CD8-positive, alpha-beta memory T cell (primary cell): ENCODE measurements around the gene ALKBH3. TPM values are rescaled to one million over a fixed set of nuclear protein-coding genes. Genes with fewer than 3 reads are reported as not detected.

Experiments used
- CTCF ChIA-PET: fragments of 350-600 bp; sonication (Branson Sonifier 250); formaldehyde crosslinking; loops from one replicate; lab custom pipeline; 2021; ENCODE audit warnings: antibody characterized with exemption; lab: Charles Lee
- POLR2A ChIA-PET: fragments of 350-600 bp; sonication (Branson Sonifier 250); formaldehyde crosslinking; loops from one replicate; lab custom pipeline; 2021; ENCODE audit warnings: antibody characterized with exemption; lab: Charles Lee
- DNase-seq, 5 donors: peaks; one replicate each; pipeline versions ENCODE4 v3.0.0 to v3.0.0-alpha.2; 2020 to 2022; ENCODE audit warnings: mixed read lengths in 1 of 5
- H3K27ac ChIP-seq: one replicate; pipeline ENCODE4 v1.7.0; 2013; ENCODE audit warnings: low read depth, mild to moderate bottlenecking, low read length, moderate library complexity
- H3K27me3 ChIP-seq: 2 replicates; pipeline ENCODE4 v1.7.0; 2013; ENCODE audit warnings: low read length, mild to moderate bottlenecking; ENCODE audit not compliant: insufficient read depth, poor library complexity, severe bottlenecking
- H3K36me3 ChIP-seq: 2 replicates; pipeline ENCODE4 v1.7.0; 2013; ENCODE audit warnings: mild to moderate bottlenecking, low read length, moderate library complexity; ENCODE audit not compliant: insufficient read depth
- H3K4me1 ChIP-seq: 2 replicates; pipeline ENCODE4 v1.7.0; 2013; ENCODE audit warnings: mild to moderate bottlenecking, low read length, moderate library complexity; ENCODE audit not compliant: insufficient read depth
- H3K4me3 ChIP-seq: 2 replicates; pipeline ENCODE4 v1.7.0; 2013; ENCODE audit warnings: mild to moderate bottlenecking, low read length
- H3K9me3 ChIP-seq: 2 replicates; pipeline ENCODE4 v1.7.0; 2013; ENCODE audit warnings: mild to moderate bottlenecking, low read length
- H3K27ac Mint-ChIP-seq, 8 donors: one replicate each; pipeline ENCODE4 v1.8.0; 2020 to 2021; ENCODE audit warnings: mixed read lengths in 8 of 8, mild to moderate bottlenecking in 6 of 8, inconsistent platforms in 3 of 8, moderate library complexity in 3 of 8
- H3K27me3 Mint-ChIP-seq, 2 donors: one replicate each; pipeline ENCODE4 v1.8.0; 2020 to 2021; ENCODE audit warnings: mixed read lengths in 2 of 2, mild to moderate bottlenecking in 1 of 2, moderate library complexity in 1 of 2
- H3K36me3 Mint-ChIP-seq, 3 donors: one replicate each; pipeline ENCODE4 v1.8.0; 2020 to 2021; ENCODE audit warnings: mixed read lengths in 3 of 3, inconsistent platforms in 1 of 3, mild to moderate bottlenecking in 1 of 3
- H3K4me1 Mint-ChIP-seq, 3 donors: one replicate each; pipeline ENCODE4 v1.8.0; 2020 to 2021; ENCODE audit warnings: mixed read lengths in 3 of 3, inconsistent platforms in 1 of 3, mild to moderate bottlenecking in 1 of 3
- H3K4me3 Mint-ChIP-seq, 7 donors: one replicate each; pipeline ENCODE4 v1.8.0; 2020 to 2021; ENCODE audit warnings: mixed read lengths in 7 of 7, mild to moderate bottlenecking in 6 of 7, moderate library complexity in 4 of 7, inconsistent platforms in 2 of 7
- H3K9me3 Mint-ChIP-seq, 5 donors: one replicate each; pipeline ENCODE4 v1.8.0; 2020 to 2022; ENCODE audit warnings: mixed read lengths in 5 of 5, mild to moderate bottlenecking in 3 of 5, moderate library complexity in 2 of 5, inconsistent platforms in 1 of 5
- polyA plus RNA-seq: library from polyadenylated mRNA; unstranded; fragments of 300-500 nt; fragmentation: Illumina TruSeq; gene quantifications from one replicate; pipeline ENCODE4 v1.2.3, GENCODE V29; 2021
- total RNA-seq, 2 experiments: library from RNA; stranded (reverse); gene quantifications; one replicate each; pipeline ENCODE4 v1.2.3, GENCODE V29; 2021

ALKBH3 gene
- total and polyA plus RNA-seq, 3 experiments from 2014 or later, result 38.3 to 51.5 (median 51.1) TPM

DNA sequence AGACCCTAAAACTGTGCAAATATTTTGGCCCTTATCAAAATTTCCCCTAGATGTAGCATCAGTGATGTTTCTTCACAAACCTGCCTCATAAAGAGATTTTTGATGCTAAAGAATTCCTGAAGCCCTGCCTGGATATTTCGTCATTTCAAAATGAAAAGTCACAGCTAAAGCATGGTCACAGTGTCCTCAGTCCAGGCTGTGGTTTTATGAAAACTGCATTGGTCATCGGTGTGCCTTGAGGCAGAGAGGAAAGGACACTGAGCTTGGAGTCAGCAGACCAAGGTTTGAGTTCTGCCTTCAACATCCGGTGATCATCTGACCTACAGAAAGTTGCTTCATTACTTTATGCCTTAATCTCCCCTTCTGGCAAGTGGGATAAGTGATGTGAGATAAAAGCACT is 34.8 kb upstream of the ALKBH3 start:
- ChIA-PET CTCF (no interaction called here), POLR2A (no interaction called here)
- Mint-ChIP-seq H3K27me3 (no peaks in the 10 kb centered on the region), H3K4me1 (peaks cover 0 to 6% (median 2%) of the 10 kb centered on the region in 3 donors), H3K9me3 (no peaks in the 10 kb centered on the region), H3K36me3 (peaks cover 9 to 12% (median 9%) of the 10 kb centered on the region in 3 donors), H3K27ac (no peak overlapping the region), H3K4me3 (no peak overlapping the region)
- H3K4me3 ChIP-seq, result no peak overlapping the region
- H3K36me3 ChIP-seq, result no peaks in the 10 kb centered on the region
- no peaks in the 10 kb centered on the region for H3K4me1 ChIP-seq
- no peak for DNase-seq
- no peaks in the 10 kb centered on the region for H3K27me3 ChIP-seq
- H3K9me3 ChIP-seq, result no peaks in the 10 kb centered on the region
- H3K27ac ChIP-seq, result no peak overlapping the region

DNA sequence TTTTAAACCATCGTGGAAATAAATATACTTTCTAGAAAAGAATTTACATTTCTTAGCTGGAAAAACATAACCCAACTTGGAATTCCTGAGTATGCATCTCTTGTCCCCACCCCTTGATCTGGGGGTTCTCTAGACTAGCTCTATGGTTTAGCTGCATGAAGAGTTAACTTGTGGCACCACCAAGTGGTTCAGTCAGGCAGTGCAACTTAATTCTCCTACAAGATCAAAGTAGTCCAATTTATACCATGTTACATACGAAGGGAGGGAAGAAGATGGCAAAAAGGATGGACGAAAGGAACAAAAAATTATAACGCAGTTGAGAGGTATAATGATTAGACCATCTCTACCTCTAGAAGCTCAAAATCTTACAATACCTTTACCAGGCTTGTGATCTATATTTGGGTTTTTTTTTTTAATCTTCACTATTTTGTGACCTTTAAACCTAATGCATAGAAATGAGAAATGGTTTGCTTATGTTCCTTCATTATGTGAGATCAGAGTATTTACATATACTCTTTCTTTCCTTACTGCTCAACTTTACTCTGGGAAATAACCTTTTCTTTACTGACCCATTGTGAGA is 28.5 kb upstream of the ALKBH3 start:
- Histone ChIP-seq H3K36me3 (no peaks in the 10 kb centered on the region), H3K27ac (no peak overlapping the region), H3K9me3 (no peaks in the 10 kb centered on the region), H3K4me3 (no peak overlapping the region), H3K27me3 (no peaks in the 10 kb centered on the region), H3K4me1 (no peaks in the 10 kb centered on the region)
- Mint-ChIP-seq H3K27ac (peak overlapping the region in 1 of 8 donors; percentile 50), H3K36me3 (peaks cover 0 to 23% (median 5%) of the 10 kb centered on the region in 3 donors), H3K9me3 (no peaks in the 10 kb centered on the region), H3K4me1 (peaks cover 0 to 6% (median 2%) of the 10 kb centered on the region in 3 donors), H3K4me3 (no peak overlapping the region), H3K27me3 (no peaks in the 10 kb centered on the region)
- ChIA-PET POLR2A (no interaction called here), CTCF (interaction anchor here (0.6 to 1.5 kb wide), 7 partner anchors 8 to 36 kb away, joined by 3 to 9 read pairs (median 3); no protein-coding TSS in a partner anchor)
- DNase-seq, result peak; percentile 3 to 59 (median 19)

DNA sequence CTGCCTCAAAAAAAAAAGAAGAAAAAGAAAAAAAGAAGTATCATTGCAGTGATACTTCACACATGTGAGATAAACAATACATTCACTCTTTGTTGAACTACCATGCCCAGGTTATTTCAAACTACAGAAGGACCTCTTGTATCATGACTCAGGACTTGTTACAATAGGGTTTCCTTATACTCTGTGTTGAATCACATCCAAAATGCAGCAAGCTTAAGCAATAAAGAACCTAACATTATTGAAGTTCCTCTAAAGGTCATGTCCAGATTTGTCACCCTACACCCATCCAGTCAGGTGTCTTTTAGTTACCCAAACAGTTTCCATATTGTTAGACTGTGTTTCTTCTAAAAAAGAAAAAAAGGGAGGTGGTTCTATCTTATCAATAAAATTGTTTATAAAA is 26.9 kb upstream of the ALKBH3 start:
- H3K27ac ChIP-seq, result no peak overlapping the region
- no peaks in the 10 kb centered on the region for H3K36me3 ChIP-seq
- H3K4me1 ChIP-seq, result no peaks in the 10 kb centered on the region
- no peak overlapping the region for H3K4me3 Mint-ChIP-seq
- peaks cover 0 to 23% (median 3%) of the 10 kb centered on the region in 3 donors for H3K36me3 Mint-ChIP-seq
- peaks cover 0 to 6% (median 2%) of the 10 kb centered on the region in 3 donors for H3K4me1 Mint-ChIP-seq
- ChIA-PET POLR2A (no interaction called here), CTCF (interaction anchor here (0.8 kb wide), 1 partner anchor 21 kb away, joined by 3 read pairs; no protein-coding TSS in a partner anchor)
- no peak overlapping the region for H3K4me3 ChIP-seq
- H3K27ac Mint-ChIP-seq, result peak overlapping the region in 1 of 8 donors; percentile 21
- H3K9me3 Mint-ChIP-seq, result no peaks in the 10 kb centered on the region
- no peak for DNase-seq
- H3K27me3 Mint-ChIP-seq, result no peaks in the 10 kb centered on the region
- H3K27me3 ChIP-seq, result no peaks in the 10 kb centered on the region
- no peaks in the 10 kb centered on the region for H3K9me3 ChIP-seq

GRCh38 chr11:43856993-43857392 is 23.6 kb upstream of the ALKBH3 start:
- Histone ChIP-seq H3K4me3 (no peak overlapping the region), H3K27ac (no peak overlapping the region), H3K4me1 (no peaks in the 10 kb centered on the region), H3K9me3 (no peaks in the 10 kb centered on the region), H3K27me3 (no peaks in the 10 kb centered on the region), H3K36me3 (no peaks in the 10 kb centered on the region)
- Mint-ChIP-seq H3K36me3 (peaks cover 5 to 23% (median 6%) of the 10 kb centered on the region in 3 donors), H3K4me1 (no peaks in the 10 kb centered on the region), H3K9me3 (peaks cover 0 to 8% (median 0%) of the 10 kb centered on the region in 5 donors), H3K27ac (peak overlapping the region in 1 of 8 donors; percentile 6), H3K27me3 (no peaks in the 10 kb centered on the region), H3K4me3 (no peak overlapping the region)
- DNase-seq, result no peak
- ChIA-PET POLR2A (no interaction called here), CTCF (no interaction called here)

- H3K9me3 Mint-ChIP-seq, result peaks cover 0 to 8% (median 0%) of the 10 kb centered on the region in 5 donors
- H3K36me3 Mint-ChIP-seq, result peaks cover 3 to 6% (median 3%) of the 10 kb centered on the region in 3 donors
- no peak overlapping the region for H3K4me3 Mint-ChIP-seq
- peaks cover 9 to 20% of the 10 kb centered on the region in 2 donors for H3K27me3 Mint-ChIP-seq
- no peak overlapping the region for H3K27ac Mint-ChIP-seq
- H3K4me1 Mint-ChIP-seq, result no peaks in the 10 kb centered on the region
- Histone ChIP-seq H3K4me1 (no peaks in the 10 kb centered on the region), H3K27me3 (no peaks in the 10 kb centered on the region), H3K27ac (no peak overlapping the region), H3K36me3 (no peaks in the 10 kb centered on the region), H3K9me3 (no peaks in the 10 kb centered on the region), H3K4me3 (no peak overlapping the region)
- DNase-seq, result no peak
- POLR2A ChIA-PET, result no interaction called here
- CTCF ChIA-PET, result no interaction called here
Measured at GRCh38 chr11:43861141-43861540, 19.5 kb upstream of the ALKBH3 start.

GRCh38 chr11:43866520-43866919 is 14.1 kb upstream of the ALKBH3 start:
- Histone ChIP-seq H3K27ac (no peak overlapping the region), H3K27me3 (no peaks in the 10 kb centered on the region), H3K9me3 (no peaks in the 10 kb centered on the region), H3K4me1 (peaks cover 17% of the 10 kb centered on the region), H3K4me3 (no peak overlapping the region), H3K36me3 (no peaks in the 10 kb centered on the region)
- CTCF ChIA-PET, result interaction anchor here (1.2 kb wide), 1 partner anchor 23 kb away, joined by 3 read pairs; no protein-coding TSS in a partner anchor
- Mint-ChIP-seq H3K4me1 (peaks cover 19 to 24% (median 23%) of the 10 kb centered on the region in 3 donors), H3K36me3 (no peaks in the 10 kb centered on the region), H3K27ac (no peak overlapping the region), H3K27me3 (peaks cover 12 to 24% of the 10 kb centered on the region in 2 donors), H3K4me3 (no peak overlapping the region), H3K9me3 (peaks cover 0 to 1% (median 0%) of the 10 kb centered on the region in 5 donors)
- POLR2A ChIA-PET, result no interaction called here
- DNase-seq, result no peak

- no peak overlapping the region for H3K4me3 Mint-ChIP-seq
- peaks cover 0 to 1% (median 0%) of the 10 kb centered on the region in 5 donors for H3K9me3 Mint-ChIP-seq
- Histone ChIP-seq H3K4me3 (no peak overlapping the region), H3K4me1 (peaks cover 17% of the 10 kb centered on the region), H3K36me3 (no peaks in the 10 kb centered on the region), H3K9me3 (no peaks in the 10 kb centered on the region), H3K27me3 (no peaks in the 10 kb centered on the region), H3K27ac (no peak overlapping the region)
- POLR2A ChIA-PET, result no interaction called here
- H3K27ac Mint-ChIP-seq, result no peak overlapping the region
- H3K4me1 Mint-ChIP-seq, result peaks cover 19 to 24% (median 23%) of the 10 kb centered on the region in 3 donors
- DNase-seq, result no peak
- peaks cover 12 to 24% of the 10 kb centered on the region in 2 donors for H3K27me3 Mint-ChIP-seq
- CTCF ChIA-PET, result interaction anchor here (1.2 kb wide), 1 partner anchor 23 kb away, joined by 3 read pairs; no protein-coding TSS in a partner anchor
- no peaks in the 10 kb centered on the region for H3K36me3 Mint-ChIP-seq
Measured at GRCh38 chr11:43866969-43867368, 13.7 kb upstream of the ALKBH3 start.

- ChIA-PET POLR2A (interaction anchor here (0.6 to 0.8 kb wide), 2 partner anchors 12 to 233 kb away, joined by 3 read pairs; partner anchors contain the start of gene ALKBH3), CTCF (interaction anchor here (0.6 to 1.4 kb wide), 2 partner anchors 12 to 17 kb away, joined by 4 to 5 read pairs; no protein-coding TSS in a partner anchor)
- peak overlapping the region; percentile 2 to 64 (median 57) for H3K4me3 Mint-ChIP-seq
- H3K9me3 Mint-ChIP-seq, result peaks cover 0 to under 1% (median 0%) of the 10 kb centered on the region in 5 donors
- Histone ChIP-seq H3K36me3 (no peaks in the 10 kb centered on the region), H3K4me1 (peaks cover 17% of the 10 kb centered on the region), H3K27ac (no peak overlapping the region), H3K27me3 (no peaks in the 10 kb centered on the region), H3K4me3 (peak overlapping the region; percentile 19), H3K9me3 (no peaks in the 10 kb centered on the region)
- H3K27ac Mint-ChIP-seq, result peak overlapping the region; percentile 67 to 93 (median 88)
- no peaks in the 10 kb centered on the region for H3K36me3 Mint-ChIP-seq
- DNase-seq, result peak in 3 of 5 donors; percentile 8 to 70 (median 49)
- H3K4me1 Mint-ChIP-seq, result peaks cover 19 to 24% (median 23%) of the 10 kb centered on the region in 3 donors
- H3K27me3 Mint-ChIP-seq, result peaks cover 18 to 38% of the 10 kb centered on the region in 2 donors
Measured at GRCh38 chr11:43868852-43869567, 11.6 kb upstream of the ALKBH3 start.
